ENCODE data around the gene MCTP1.
A peak's percentile ranks its signal among the peaks of the same experiment; 100 is the strongest.
"Not testable (repeated sequence)": the region's sequence is repeated elsewhere in the genome, so short reads cannot be mapped to it uniquely, and the experiment has no call there.

The MCTP1 gene

GRCh38 chr5:95022967-95023695 lies 261.8 kb downstream of the MCTP1 start:
- FAIRE-seq = no peak

- no peak for FAIRE-seq
Observed at GRCh38 chr5:95020345-95020744, 264.5 kb downstream of the MCTP1 start.

- FAIRE-seq = no peak
Observed at GRCh38 chr5:95018946-95019345, 265.9 kb downstream of the MCTP1 start.

GRCh38 chr5:95018511-95018910 lies 266.4 kb downstream of the MCTP1 start:
- FAIRE-seq = no peak

- FAIRE-seq = no peak
Observed at GRCh38 chr5:95009812-95010211, 275.1 kb downstream of the MCTP1 start.

- FAIRE-seq = no peak
Observed at GRCh38 chr5:95007921-95008597, 276.8 kb downstream of the MCTP1 start.

- no peak for FAIRE-seq
Observed at GRCh38 chr5:95005811-95006210, 279.1 kb downstream of the MCTP1 start.

GRCh38 chr5:94998670-94999069 lies 286.2 kb downstream of the MCTP1 start:
- FAIRE-seq = no peak

- not testable (repeated sequence) for FAIRE-seq
Observed at GRCh38 chr5:94994537-94994936, 290.4 kb downstream of the MCTP1 start.

- no peak for FAIRE-seq
Observed at GRCh38 chr5:94993491-94993890, 291.4 kb downstream of the MCTP1 start.

GRCh38 chr5:94992325-94992724 lies 292.6 kb downstream of the MCTP1 start:
- FAIRE-seq = no peak

- no peak for FAIRE-seq
Observed at GRCh38 chr5:94983861-94984535, 300.9 kb downstream of the MCTP1 start.

GRCh38 chr5:94977437-94977836 lies 307.5 kb downstream of the MCTP1 start:
- no peak for FAIRE-seq

- no peak for FAIRE-seq
Observed at GRCh38 chr5:94976853-94977252, 308.0 kb downstream of the MCTP1 start.

- no peak for FAIRE-seq
Observed at GRCh38 chr5:94972268-94972667, 312.6 kb downstream of the MCTP1 start.

GRCh38 chr5:94969174-94969573 lies 315.7 kb downstream of the MCTP1 start:
- FAIRE-seq = peak; percentile 64

- FAIRE-seq = peak; percentile 98
Observed at GRCh38 chr5:94968507-94969095, 316.3 kb downstream of the MCTP1 start.

GRCh38 chr5:94967525-94967924 lies 317.4 kb downstream of the MCTP1 start:
- no peak for FAIRE-seq

GRCh38 chr5:94959279-94959678 lies 325.6 kb downstream of the MCTP1 start:
- not testable (repeated sequence) for FAIRE-seq

- no peak for FAIRE-seq
Observed at GRCh38 chr5:94945656-94946055, 339.2 kb downstream of the MCTP1 start.

GRCh38 chr5:94944160-94944559 lies 340.7 kb downstream of the MCTP1 start:
- no peak for FAIRE-seq

- FAIRE-seq = no peak
Observed at GRCh38 chr5:94941122-94941755, 343.7 kb downstream of the MCTP1 start.

- FAIRE-seq = no peak
Observed at GRCh38 chr5:94932259-94932658, 352.6 kb downstream of the MCTP1 start.

All from islet of Langerhans (tissue), 1 donor.